K562 (cell line): ENCODE measurements around the gene FBXL13. TPM values are rescaled to one million over a fixed set of nuclear protein-coding genes. Genes with fewer than 3 reads are reported as not detected.

Source experiments
- ATAC-seq: fragments of 200-7000 bp; cut with Tn5 transposase; 3 replicates; pipeline ENCODE4 v1.9.1; 2020; ENCODE audit warnings: moderate library complexity
- BruUV-seq: library from RNA; stranded (reverse); fragments of 400-500 nt; replicated peaks from 2 replicates; lab custom pipeline; 2021; lab: Mats Ljungman, UMichigan
- CTCF ChIA-PET: fragments of 300-600 bp; formaldehyde crosslinking; extraction: SDS; loops from one replicate; lab custom pipeline; 2021; ENCODE audit warnings: low intra/inter-chr PET ratio; lab: Yijun Ruan, JAX
- POLR2A ChIA-PET: fragments of 300-600, 350-650 bp; sonication (Branson Sonifier 250); formaldehyde crosslinking; extraction: SDS; loops from one replicate; lab custom pipeline; 2021; ENCODE audit warnings: antibody characterized with exemption, inconsistent platforms; lab: Yijun Ruan, JAX
- DNase-seq, 4 experiments: peaks; one replicate each; pipeline versions ENCODE4 v3.0.0 to v3.0.0-alpha.2; 2011 to 2018; ENCODE audit warnings: low spot score in 3 of 4, mixed read lengths in 3 of 4; ENCODE audit errors: extremely low read depth in 1 of 4
- FAIRE-seq: peaks from 2 replicates; lab custom pipeline; 2011; peaks lifted over from hg19 to GRCh38; lab: Jason Lieb, UNC
- H2AFZ ChIP-seq: 2 replicates; pipeline ENCODE4 v1.6.0; 2011; ENCODE audit warnings: low read depth, low read length, control low read depth, inconsistent platforms
- H3K27ac ChIP-seq: fragments of 200-600 bp; 3 replicates; pipeline ENCODE4 v1.8.0; 2011; ENCODE audit warnings: low read depth, mild to moderate bottlenecking, control low read depth, inconsistent platforms, low read length, moderate library complexity, mixed read lengths; ENCODE audit errors: extremely low read depth
- H3K27me3 ChIP-seq, 2 experiments: fragments of 300-600 bp in 1 of 2; 2 replicates in 1 of 2; 3 replicates in 1 of 2; pipeline versions ENCODE4 v1.6.0 to v1.8.0; 2011; ENCODE audit warnings: inconsistent platforms in 2 of 2, low read length in 2 of 2, mild to moderate bottlenecking in 1 of 2, mixed read lengths in 1 of 2, moderate library complexity in 1 of 2; ENCODE audit not compliant: control insufficient read depth in 2 of 2, insufficient read depth in 2 of 2
- H3K36me3 ChIP-seq: fragments of 300-600 bp; 3 replicates; pipeline ENCODE4 v1.8.0; 2011; ENCODE audit warnings: mild to moderate bottlenecking, low read length, inconsistent platforms; ENCODE audit not compliant: control insufficient read depth, insufficient read depth
- H3K4me1 ChIP-seq, 2 experiments: fragments of 200-600 bp in 1 of 2; replicated peaks in 1 of 2; 2 replicates in 1 of 2; 3 replicates in 1 of 2; pipeline versions ENCODE4 v1.5.1 to v1.8.0; 2011; ENCODE audit warnings: inconsistent platforms in 2 of 2, low read length in 2 of 2, mild to moderate bottlenecking in 1 of 2, mixed read lengths in 1 of 2, moderate library complexity in 1 of 2; ENCODE audit not compliant: control insufficient read depth in 2 of 2, insufficient read depth in 2 of 2
- H3K4me2 ChIP-seq: 2 replicates; pipeline ENCODE4 v1.6.1; 2011; ENCODE audit warnings: low read length, control low read depth, inconsistent platforms, mixed read lengths; ENCODE audit not compliant: insufficient read depth
- H3K4me3 ChIP-seq: fragments of 200-600 bp; sonication (generic), shearing (Covaris generic); 2 replicates; pipeline ENCODE4 v1.5.1; 2016; ENCODE audit warnings: control low read depth, inconsistent platforms
- H3K79me2 ChIP-seq: fragments of 200-600 bp; 3 replicates; pipeline ENCODE4 v1.8.0; 2011; ENCODE audit warnings: low read length, inconsistent platforms; ENCODE audit not compliant: control insufficient read depth, insufficient read depth
- H3K9ac ChIP-seq, 2 experiments: 2 replicates each; pipeline versions ENCODE4 v1.6.0 to v1.6.1; 2011; ENCODE audit warnings: low read depth in 2 of 2, low read length in 2 of 2, control low read depth in 1 of 2, inconsistent platforms in 1 of 2, mild to moderate bottlenecking in 1 of 2, mixed read lengths in 1 of 2; ENCODE audit not compliant: insufficient read depth in 1 of 2
- H3K9me1 ChIP-seq: one replicate; pipeline ENCODE4 v1.6.0; 2011; ENCODE audit warnings: inconsistent platforms, mild to moderate bottlenecking, low read length, moderate library complexity; ENCODE audit not compliant: control insufficient read depth, insufficient read depth
- H3K9me3 ChIP-seq: replicated peaks from 2 replicates; pipeline ENCODE4 v1.5.1; 2011; ENCODE audit warnings: low read depth, low read length, inconsistent platforms; ENCODE audit not compliant: control insufficient read depth, insufficient read depth
- H4K20me1 ChIP-seq: replicated peaks from 2 replicates; pipeline ENCODE4 v1.6.1; 2011; ENCODE audit warnings: low read length, inconsistent platforms, mixed read lengths; ENCODE audit not compliant: control insufficient read depth, insufficient read depth
- CC2D1A ChIP-seq: fragments of 450-650 bp; IDR thresholded peaks from 2 replicates; pipeline ENCODE4 v1.6.1; 2017; ENCODE audit warnings: mild to moderate bottlenecking
- NFIC ChIP-seq: fragments of 450-650 bp; IDR thresholded peaks from 2 replicates; pipeline ENCODE4 v1.6.1; 2017; ENCODE audit warnings: mild to moderate bottlenecking, inconsistent platforms
- RBM39 ChIP-seq: fragments of 200-400 bp; formaldehyde crosslinking; optimal IDR thresholded peaks from 2 replicates; pipeline ENCODE3; 2018; ENCODE audit warnings: low read depth, low read length
- SMAD1 ChIP-seq: fragments of 150-350 bp; IDR thresholded peaks from 2 replicates; pipeline ENCODE4 v1.6.1; 2014; ENCODE audit warnings: low read length, low read depth; ENCODE audit not compliant: partially characterized antibody
- SP1 ChIP-seq: sonication (generic); formaldehyde crosslinking; IDR thresholded peaks from 2 replicates; pipeline ENCODE4 v1.8.1; 2022; ENCODE audit warnings: mild to moderate bottlenecking, missing genetic modification reagents
- TEAD1 ChIP-seq, 2 experiments: fragments of 450-650 bp in 1 of 2; sonication (generic) in 1 of 2; formaldehyde crosslinking; IDR thresholded peaks; 2 replicates each; pipeline versions ENCODE4 v1.4.0 to v1.8.0; 2020 to 2022; ENCODE audit warnings: mild to moderate bottlenecking in 2 of 2, missing genetic modification reagents in 1 of 2
- ZFX ChIP-seq: sonication (generic); formaldehyde crosslinking; IDR thresholded peaks from 2 replicates; pipeline ENCODE4 v1.8.0; 2022; ENCODE audit warnings: mild to moderate bottlenecking, missing genetic modification reagents, moderate library complexity
- WGBS: fragments of 100-300 bp; shearing (Covaris generic); methylation state at CpG from one replicate; pipeline ENCODE4 v1.1.6; 2016; ENCODE audit warnings: low coverage, mixed read lengths; ENCODE audit not compliant: insufficient coverage; ENCODE audit errors: missing lambda C conversion rate; 5-methylcytosine and 5-hydroxymethylcytosine counted together
- in situ Hi-C: fragments of 300-500 bp; cut with MboI; formaldehyde crosslinking; loops from 4 replicates; pipeline ENCODE4 v1.15.0; 2018; ENCODE audit warnings: inconsistent platforms, mixed read lengths
- intact Hi-C: fragments of 100-400 bp; cut with micrococcal nuclease; formaldehyde crosslinking; loops from 2 replicates; pipeline ENCODE4 v1.14.2; 2022
- polyA plus RNA-seq, 8 experiments: library from polyadenylated mRNA; depleted of rRNA in 4 of 8; stranded (reverse) in 5 of 8; unstranded in 3 of 8; fragments of >200 nt; fragmentation: Nextera tagmentation in 2 of 8; fragmentation: Illumina TruSeq in 1 of 8; extraction: Ambion mirVana in 2 of 8; extraction: Trizol in 1 of 8; gene quantifications; 2 replicates each; pipeline versions ENCODE4 v1.2.1 to v1.2.3, GENCODE V29; 2011 to 2014; ENCODE audit warnings: inconsistent platforms in 1 of 8, missing spikeins in 1 of 8
- total RNA-seq, 7 experiments: library from RNA; depleted of rRNA in 6 of 7; stranded (reverse); fragments of >200 nt in 6 of 7; fragmentation: Illumina TruSeq in 2 of 7; extraction: Trizol in 2 of 7; gene quantifications; 2 replicates each; pipeline versions ENCODE4 v1.2.1 to v1.2.3, GENCODE V29; 2011 to 2021; ENCODE audit warnings: low replicate concordance in 1 of 7
- TF ChIP-seq, protein P1 (sequence below), 2 experiments: fragments of 450-650 bp in 1 of 2; sonication (generic) in 1 of 2; formaldehyde crosslinking in 1 of 2; IDR thresholded peaks; 2 replicates each; pipeline versions ENCODE4 v1.7.1 to v1.9.0; 2016 to 2022; ENCODE audit warnings: inconsistent platforms in 1 of 2, mild to moderate bottlenecking in 1 of 2, missing genetic modification reagents in 1 of 2
- TF ChIP-seq, protein P2 (sequence below), 2 experiments: fragments of 200-800 bp in 1 of 2; sonication (Bioruptor generic) in 1 of 2; sonication (generic) in 1 of 2; formaldehyde crosslinking in 1 of 2; IDR thresholded peaks in 1 of 2; conservative IDR thresholded peaks in 1 of 2; 2 replicates each; pipeline versions ENCODE4 v1.5.0 to v1.6.1; 2016 to 2020; ENCODE audit warnings: missing compliant biosample characterization in 1 of 2, missing genetic modification characterization in 1 of 2, missing genetic modification reagents in 1 of 2

FBXL13 gene
- total and polyA plus RNA-seq, 9 of the 15 experiments (the other 6 are each of a cell fraction or from before 2014, with no cell fraction given), result 16.3 to 55.0 (median 25.4) TPM

DNA sequence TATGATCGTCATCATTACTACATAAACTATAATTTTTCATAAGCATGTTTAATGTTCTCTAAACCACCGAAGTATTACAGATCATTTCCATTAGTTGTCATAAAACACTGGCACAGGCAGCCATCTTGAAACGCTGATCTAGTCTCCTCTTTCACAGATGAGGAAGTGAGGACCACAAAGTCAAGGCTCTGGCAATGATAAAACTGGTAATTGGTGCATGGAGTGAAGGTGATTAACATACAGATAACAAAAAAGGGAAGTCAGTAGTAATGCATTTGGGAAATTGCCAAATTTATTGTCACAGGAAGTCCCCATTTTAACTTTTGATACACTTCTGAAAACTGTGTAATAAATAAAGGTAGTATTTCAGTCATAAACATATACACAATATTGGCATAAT, 49.3 kb downstream of the FBXL13 start:
- Histone ChIP-seq H3K4me2 (peak overlapping the region; percentile 38; the same call in 1 of the 2 replicates), H3K27ac (no peak overlapping the region; the same call in 2 of the 3 replicates), H3K27me3 (no peaks in the 10 kb centered on the region), H3K9me3 (0 out of 2 replicates have a peak, but pooled peaks cover 2% of the 10 kb centered on the region), H3K36me3 (no peaks in the 10 kb centered on the region), H3K9me1 (no peaks in the 10 kb centered on the region), H3K9ac (no peak overlapping the region), H3K4me3 (no peak overlapping the region), H3K4me1 (peaks cover 0 to 5% of the 10 kb centered on the region in 2 experiments; a peak in 2 of 5 replicates), H3K79me2 (no peaks in the 10 kb centered on the region), H4K20me1 (no peaks in the 10 kb centered on the region), H2AFZ (peak overlapping the region; percentile 88)
- FAIRE-seq (peak; percentile 80), DNase-seq (peak in 2 of 4 experiments; percentile 58 to 68), ATAC-seq (peak; percentile 88)
- in situ Hi-C loops, result no loop called here
- ChIA-PET POLR2A (no interaction called here), CTCF (no interaction called here)
- intact Hi-C loops, result loop anchor here (5.0 kb wide), 1 partner anchor 33 kb away; no protein-coding TSS in a partner anchor
- no TSS peak for BruUV-seq
- 0% methylated on average over 3 of the region's 3 CpGs for WGBS
- TF ChIP-seq SP1 (CRISPR knock-in tag) (0 out of 2 replicates have a peak, but pooled peaks have one; percentile 10), ZFX (CRISPR knock-in tag) (no peak), RBM39 (no peak), NFIC (peak; percentile 96), SMAD1 (no peak), TEAD1 (CRISPR knock-in tag; IDR thresholded peaks at IDR 0.05) (no peak), CC2D1A (peak; percentile 87; the same call in 1 of the 2 replicates)
- TF ChIP-seq, protein P1, sequence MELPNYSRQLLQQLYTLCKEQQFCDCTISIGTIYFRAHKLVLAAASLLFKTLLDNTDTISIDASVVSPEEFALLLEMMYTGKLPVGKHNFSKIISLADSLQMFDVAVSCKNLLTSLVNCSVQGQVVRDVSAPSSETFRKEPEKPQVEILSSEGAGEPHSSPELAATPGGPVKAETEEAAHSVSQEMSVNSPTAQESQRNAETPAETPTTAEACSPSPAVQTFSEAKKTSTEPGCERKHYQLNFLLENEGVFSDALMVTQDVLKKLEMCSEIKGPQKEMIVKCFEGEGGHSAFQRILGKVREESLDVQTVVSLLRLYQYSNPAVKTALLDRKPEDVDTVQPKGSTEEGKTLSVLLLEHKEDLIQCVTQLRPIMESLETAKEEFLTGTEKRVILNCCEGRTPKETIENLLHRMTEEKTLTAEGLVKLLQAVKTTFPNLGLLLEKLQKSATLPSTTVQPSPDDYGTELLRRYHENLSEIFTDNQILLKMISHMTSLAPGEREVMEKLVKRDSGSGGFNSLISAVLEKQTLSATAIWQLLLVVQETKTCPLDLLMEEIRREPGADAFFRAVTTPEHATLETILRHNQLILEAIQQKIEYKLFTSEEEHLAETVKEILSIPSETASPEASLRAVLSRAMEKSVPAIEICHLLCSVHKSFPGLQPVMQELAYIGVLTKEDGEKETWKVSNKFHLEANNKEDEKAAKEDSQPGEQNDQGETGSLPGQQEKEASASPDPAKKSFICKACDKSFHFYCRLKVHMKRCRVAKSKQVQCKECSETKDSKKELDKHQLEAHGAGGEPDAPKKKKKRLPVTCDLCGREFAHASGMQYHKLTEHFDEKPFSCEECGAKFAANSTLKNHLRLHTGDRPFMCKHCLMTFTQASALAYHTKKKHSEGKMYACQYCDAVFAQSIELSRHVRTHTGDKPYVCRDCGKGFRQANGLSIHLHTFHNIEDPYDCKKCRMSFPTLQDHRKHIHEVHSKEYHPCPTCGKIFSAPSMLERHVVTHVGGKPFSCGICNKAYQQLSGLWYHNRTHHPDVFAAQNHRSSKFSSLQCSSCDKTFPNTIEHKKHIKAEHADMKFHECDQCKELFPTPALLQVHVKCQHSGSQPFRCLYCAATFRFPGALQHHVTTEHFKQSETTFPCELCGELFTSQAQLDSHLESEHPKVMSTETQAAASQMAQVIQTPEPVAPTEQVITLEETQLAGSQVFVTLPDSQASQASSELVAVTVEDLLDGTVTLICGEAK (IDR thresholded peaks at IDR 0.05), result 0 out of 2 replicates have a peak, but pooled peaks have one; percentile 48
- TF ChIP-seq, protein P1 (CRISPR knock-in tag; IDR thresholded peaks at IDR 0.05), result no peak
- TF ChIP-seq, protein P2, sequence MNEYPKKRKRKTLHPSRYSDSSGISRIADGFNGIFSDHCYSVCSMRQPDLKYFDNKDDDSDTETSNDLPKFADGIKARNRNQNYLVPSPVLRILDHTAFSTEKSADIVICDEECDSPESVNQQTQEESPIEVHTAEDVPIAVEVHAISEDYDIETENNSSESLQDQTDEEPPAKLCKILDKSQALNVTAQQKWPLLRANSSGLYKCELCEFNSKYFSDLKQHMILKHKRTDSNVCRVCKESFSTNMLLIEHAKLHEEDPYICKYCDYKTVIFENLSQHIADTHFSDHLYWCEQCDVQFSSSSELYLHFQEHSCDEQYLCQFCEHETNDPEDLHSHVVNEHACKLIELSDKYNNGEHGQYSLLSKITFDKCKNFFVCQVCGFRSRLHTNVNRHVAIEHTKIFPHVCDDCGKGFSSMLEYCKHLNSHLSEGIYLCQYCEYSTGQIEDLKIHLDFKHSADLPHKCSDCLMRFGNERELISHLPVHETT (CRISPR knock-in tag; conservative IDR thresholded peaks at IDR 0.05 in 1 of 2, IDR thresholded peaks at IDR 0.05 in 1 of 2), result peak in 1 of 2 experiments; percentile 63; a peak in 2 of 4 replicates
